Right renal cortex interstitium (tissue), 3 donors: ENCODE measurements around the gene CDHR3. TPM values are rescaled to one million over a fixed set of nuclear protein-coding genes. Genes with fewer than 3 reads are reported as not detected.

ENCODE experiments used
- DNase-seq, 3 donors: peaks; one replicate each; pipeline ENCODE4 v3.0.0-alpha.2; 2013; ENCODE audit warnings: low read depth in 3 of 3, low spot score in 2 of 3
- polyA plus RNA-seq, 3 donors: library from polyadenylated mRNA; unstranded; fragments of 120-200 nt; gene quantifications; one replicate each; pipeline ENCODE4 v1.2.1, GENCODE V29; 2013; ENCODE audit not compliant: insufficient read length in 3 of 3

Gene CDHR3
- polyA plus RNA-seq, 3 donors: 4.8 to 5.9 (median 5.0) TPM

DNA sequence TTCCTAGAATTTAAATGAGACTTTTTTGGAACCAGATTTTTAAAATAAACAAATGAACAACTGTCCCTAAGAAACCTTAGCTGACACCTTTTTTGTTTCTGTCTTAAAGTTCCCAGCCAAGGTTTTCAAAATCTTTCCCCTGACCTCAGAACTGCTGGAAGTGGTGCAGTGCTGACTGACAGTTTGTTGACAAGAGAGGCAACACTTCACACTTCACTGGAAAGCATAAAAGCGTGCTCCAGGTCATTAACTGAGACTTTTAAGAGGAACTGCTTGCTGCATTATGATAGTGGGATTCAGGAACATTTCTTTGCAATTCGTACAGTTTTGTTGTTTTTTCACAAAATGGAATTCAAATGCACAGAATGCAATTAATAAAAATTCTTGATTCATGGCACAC lies 112.9 kb downstream of the CDHR3 start:
- DNase-seq: no peak

DNA sequence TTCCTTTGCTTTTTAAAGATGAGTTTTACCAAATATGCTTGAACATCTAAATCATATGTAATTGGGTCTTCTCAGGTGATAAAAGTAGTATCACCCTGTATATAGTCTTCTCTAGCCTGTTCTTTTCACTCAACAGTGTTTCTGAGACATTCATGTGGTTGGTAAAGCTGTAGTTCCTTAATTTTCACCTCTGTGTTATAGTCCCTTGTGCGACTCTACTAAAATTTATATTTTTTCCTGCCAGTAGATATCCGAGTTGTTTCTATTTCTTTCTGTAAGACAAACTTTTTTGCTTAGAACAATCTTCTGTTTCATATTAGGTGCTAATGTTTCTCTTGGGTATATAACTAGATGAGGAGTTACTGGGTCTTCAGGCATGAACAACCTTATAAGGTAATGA lies 113.5 kb downstream of the CDHR3 start:
- no peak for DNase-seq

DNA sequence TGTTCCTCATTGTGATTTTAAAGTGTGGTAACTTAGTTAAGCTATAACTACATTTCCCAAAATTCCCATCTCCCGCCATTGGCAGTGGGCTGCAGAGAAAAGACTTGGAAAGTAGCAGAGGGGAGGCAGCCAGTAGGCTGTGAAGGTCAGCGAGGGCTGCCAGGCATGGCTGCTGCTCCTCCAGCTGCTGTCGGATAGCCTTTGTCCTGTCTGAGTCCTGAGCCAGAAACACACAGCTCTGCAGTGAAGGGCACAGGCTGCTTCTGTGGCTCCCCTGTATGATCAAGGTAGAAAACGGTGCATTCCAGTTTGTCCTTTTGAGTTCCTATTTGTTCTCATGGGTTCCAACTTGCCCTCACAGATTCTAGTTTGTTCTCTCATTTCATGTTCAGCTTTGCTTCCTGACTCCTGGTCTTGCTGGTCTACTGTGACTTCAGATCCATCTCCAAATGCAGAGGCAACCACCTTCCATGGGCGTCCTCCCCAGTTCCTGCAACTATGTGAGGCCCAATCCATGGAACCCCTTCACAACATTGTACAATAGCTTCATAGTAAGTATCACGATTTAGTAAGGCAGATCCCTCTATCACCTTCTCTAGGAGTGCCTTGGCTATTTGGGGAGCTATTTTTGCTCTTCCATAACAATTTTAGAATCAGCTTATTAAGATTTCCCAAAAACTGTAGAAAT lies 117.4 kb downstream of the CDHR3 start:
- no peak for DNase-seq

DNA sequence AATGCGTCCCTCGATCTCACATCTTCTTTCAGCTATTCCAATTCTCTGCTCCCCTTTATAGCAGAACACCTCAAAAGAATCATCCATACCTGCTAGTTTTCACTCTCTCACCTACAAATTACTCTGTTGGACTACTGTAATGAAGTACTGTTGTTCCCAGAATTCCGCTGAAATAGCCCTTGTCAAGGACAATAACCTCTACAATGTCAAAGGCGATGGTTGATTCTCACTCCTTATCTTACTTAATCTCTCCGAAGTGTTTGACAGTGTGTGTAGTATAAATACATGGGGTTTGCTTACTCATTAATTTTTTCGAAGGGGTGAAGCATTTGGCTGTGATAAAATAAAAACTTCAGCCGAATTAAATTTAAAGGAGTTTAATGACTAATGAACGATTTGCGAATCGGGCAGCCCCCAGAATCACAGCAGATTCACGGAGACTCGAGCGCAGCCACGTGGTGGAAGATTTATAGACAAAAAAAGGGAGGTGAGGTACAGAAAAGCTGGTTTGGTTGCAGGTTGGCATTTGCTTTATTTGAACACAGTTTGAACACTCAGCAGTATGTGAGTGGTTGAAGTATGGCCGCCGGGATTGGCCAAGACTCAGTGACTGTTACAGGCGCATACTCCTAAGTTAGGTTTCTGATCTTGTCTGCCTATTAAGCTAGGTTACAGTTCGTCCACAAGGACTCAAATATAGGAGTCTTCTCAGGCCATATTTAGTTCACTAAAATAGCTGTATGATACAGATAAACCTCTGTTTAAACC lies 119.2 kb downstream of the CDHR3 start:
- no peak for DNase-seq

Other genes starting within 250 kb of the CDHR3 start
- gene ATXN7L1, start 86.7 kb upstream of the CDHR3 start, polyA plus RNA-seq: 10 to 100 TPM in 1 of 3 donors, 1 to 10 TPM in 2; 8.0 to 10.5 (median 9.9) TPM
- gene SYPL1, start 149.0 kb downstream of the CDHR3 start, polyA plus RNA-seq: 100 to 1,000 TPM; 151 to 159 (median 153) TPM